ENCODE results near the gene S100PBP.

DNA sequence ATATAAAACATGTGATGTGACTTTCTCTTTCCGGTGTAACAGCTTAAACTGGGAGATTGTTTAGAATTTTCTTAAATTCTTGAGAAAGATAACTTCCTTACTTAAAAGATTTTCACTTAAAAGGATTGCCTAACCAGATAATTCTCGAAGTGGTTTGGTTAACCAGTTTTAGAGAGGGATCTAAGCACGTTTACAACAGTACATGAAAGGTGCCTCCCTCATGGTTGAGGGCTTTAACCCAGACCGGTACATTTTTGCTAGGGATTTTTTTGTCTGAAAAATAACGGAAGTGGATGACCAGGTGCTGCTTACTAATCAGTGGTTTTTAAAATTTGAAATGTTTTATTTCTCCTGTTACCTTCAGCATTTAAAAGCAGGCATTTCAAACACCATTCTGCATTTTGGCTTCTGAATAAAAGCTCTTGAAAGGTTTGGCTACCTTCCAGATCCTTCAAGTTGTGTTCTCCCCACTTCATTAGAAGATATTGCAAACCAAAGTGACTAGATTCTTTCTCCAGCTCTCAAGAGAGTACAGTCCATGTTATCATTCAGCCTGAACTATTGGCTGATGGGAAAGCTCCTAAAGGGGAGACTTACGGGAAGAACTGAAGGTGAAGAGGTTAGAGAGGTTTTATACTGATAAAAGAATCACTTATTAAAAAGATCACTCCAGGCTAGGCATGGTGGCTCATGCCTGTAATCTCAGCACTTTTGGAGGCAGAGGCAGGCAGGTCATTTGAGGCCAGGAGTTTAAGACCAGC, 12.8 kb downstream of the S100PBP start:
- TF ChIP-seq, protein P1, sequence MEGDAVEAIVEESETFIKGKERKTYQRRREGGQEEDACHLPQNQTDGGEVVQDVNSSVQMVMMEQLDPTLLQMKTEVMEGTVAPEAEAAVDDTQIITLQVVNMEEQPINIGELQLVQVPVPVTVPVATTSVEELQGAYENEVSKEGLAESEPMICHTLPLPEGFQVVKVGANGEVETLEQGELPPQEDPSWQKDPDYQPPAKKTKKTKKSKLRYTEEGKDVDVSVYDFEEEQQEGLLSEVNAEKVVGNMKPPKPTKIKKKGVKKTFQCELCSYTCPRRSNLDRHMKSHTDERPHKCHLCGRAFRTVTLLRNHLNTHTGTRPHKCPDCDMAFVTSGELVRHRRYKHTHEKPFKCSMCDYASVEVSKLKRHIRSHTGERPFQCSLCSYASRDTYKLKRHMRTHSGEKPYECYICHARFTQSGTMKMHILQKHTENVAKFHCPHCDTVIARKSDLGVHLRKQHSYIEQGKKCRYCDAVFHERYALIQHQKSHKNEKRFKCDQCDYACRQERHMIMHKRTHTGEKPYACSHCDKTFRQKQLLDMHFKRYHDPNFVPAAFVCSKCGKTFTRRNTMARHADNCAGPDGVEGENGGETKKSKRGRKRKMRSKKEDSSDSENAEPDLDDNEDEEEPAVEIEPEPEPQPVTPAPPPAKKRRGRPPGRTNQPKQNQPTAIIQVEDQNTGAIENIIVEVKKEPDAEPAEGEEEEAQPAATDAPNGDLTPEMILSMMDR (IDR thresholded peaks at IDR 0.05), result no peak
- TF ChIP-seq POLR2A (IDR thresholded peaks at IDR 0.05), result no peak
